Lower lobe of right lung (tissue), 2 donors: ENCODE results near the gene TIMM13. TPM values are rescaled to one million over a fixed set of nuclear protein-coding genes. Genes with fewer than 3 reads are reported as not detected.

Experiments
- ATAC-seq, 2 donors: fragments of 200-7000 bp; cut with Tn5 transposase; one replicate each; pipeline ENCODE4 v1.9.1; 2020 to 2022; ENCODE audit warnings: mild to moderate bottlenecking in 2 of 2, moderate library complexity in 2 of 2
- DNase-seq: peaks from one replicate; pipeline ENCODE4 v3.0.0-alpha.2; 2020
- H3K27ac ChIP-seq: fragments of 200-600 bp; one replicate; pipeline ENCODE4 v1.8.0; 2022
- H3K27me3 ChIP-seq: fragments of 200-600 bp; one replicate; pipeline ENCODE4 v1.8.0; 2022; ENCODE audit warnings: low read depth
- H3K36me3 ChIP-seq: fragments of 200-600 bp; one replicate; pipeline ENCODE4 v1.8.0; 2022; ENCODE audit warnings: mild to moderate bottlenecking
- H3K4me1 ChIP-seq: fragments of 200-600 bp; one replicate; pipeline ENCODE4 v1.8.0; 2022
- H3K4me3 ChIP-seq: fragments of 200-600 bp; one replicate; pipeline ENCODE4 v1.8.0; 2022; ENCODE audit warnings: mild to moderate bottlenecking
- H3K9me3 ChIP-seq: fragments of 200-600 bp; one replicate; pipeline ENCODE4 v1.8.0; 2022
- CTCF ChIP-seq: fragments of 200-600 bp; IDR thresholded peaks from one replicate; pipeline ENCODE4 v1.8.0; 2022; ENCODE audit warnings: antibody characterized with exemption, mild to moderate bottlenecking
- intact Hi-C: fragments of 100-400 bp; cut with DNase I; formaldehyde crosslinking; loops from one replicate; pipeline ENCODE4 v1.11.0; 2022
- total RNA-seq: library from RNA; stranded (reverse); fragmentation: NEBNext Ultra II Directional; extraction: Animal tissue kit (Norgen Biotek cat#: 25700); gene quantifications from one replicate; pipeline ENCODE4 v1.2.1, GENCODE V29; 2021
- donor health status: DM: no; HTN: yes; CAD: no; lungs with severe emphysema.

TIMM13 gene
- total RNA-seq, 1 donor from 2014 or later = 53.3 TPM

GRCh38 chr19:2451741-2452140 is 24.4 kb upstream of the TIMM13 start:
- no peak for TF ChIP-seq CTCF
- H3K4me1 ChIP-seq = peaks cover 8% of the 10 kb centered on the region
- H3K27me3 ChIP-seq = no peaks in the 10 kb centered on the region
- H3K27ac ChIP-seq = no peak overlapping the region
- H3K9me3 ChIP-seq = no peaks in the 10 kb centered on the region
- intact Hi-C loops = no loop called here
- no peaks in the 10 kb centered on the region for H3K36me3 ChIP-seq
- no peak overlapping the region for H3K4me3 ChIP-seq
- DNase-seq (no peak), ATAC-seq (no peak)

GRCh38 chr19:2451138-2451537 is 23.8 kb upstream of the TIMM13 start:
- ATAC-seq = no peak
- no peaks in the 10 kb centered on the region for H3K9me3 ChIP-seq
- no peak for TF ChIP-seq CTCF
- H3K36me3 ChIP-seq = no peaks in the 10 kb centered on the region
- H3K4me3 ChIP-seq = no peak overlapping the region
- DNase-seq = no peak
- intact Hi-C loops = no loop called here
- H3K4me1 ChIP-seq = peaks cover 8% of the 10 kb centered on the region
- no peak overlapping the region for H3K27ac ChIP-seq
- H3K27me3 ChIP-seq = no peaks in the 10 kb centered on the region

- H3K9me3 ChIP-seq = no peaks in the 10 kb centered on the region
- H3K4me1 ChIP-seq = no peaks in the 10 kb centered on the region
- H3K4me3 ChIP-seq = no peak overlapping the region
- peaks cover 6% of the 10 kb centered on the region for H3K36me3 ChIP-seq
- TF ChIP-seq CTCF = no peak
- H3K27ac ChIP-seq = no peak overlapping the region
- DNase-seq = no peak
- intact Hi-C loops = no loop called here
- no peaks in the 10 kb centered on the region for H3K27me3 ChIP-seq
- no peak for ATAC-seq
Measured at GRCh38 chr19:2449019-2449418, 21.6 kb upstream of the TIMM13 start.

- ATAC-seq = no peak
- intact Hi-C loops = no loop called here
- no peak for TF ChIP-seq CTCF
- DNase-seq = no peak
- H3K27ac ChIP-seq = no peak overlapping the region
- H3K4me1 ChIP-seq = no peaks in the 10 kb centered on the region
- H3K9me3 ChIP-seq = no peaks in the 10 kb centered on the region
- peaks cover 25% of the 10 kb centered on the region for H3K36me3 ChIP-seq
- no peaks in the 10 kb centered on the region for H3K27me3 ChIP-seq
- no peak overlapping the region for H3K4me3 ChIP-seq
Measured at GRCh38 chr19:2446381-2446780, 19.0 kb upstream of the TIMM13 start.

- H3K36me3 ChIP-seq = peaks cover 26% of the 10 kb centered on the region
- no peak for TF ChIP-seq CTCF
- ATAC-seq = no peak
- H3K4me1 ChIP-seq = no peaks in the 10 kb centered on the region
- H3K9me3 ChIP-seq = no peaks in the 10 kb centered on the region
- no peaks in the 10 kb centered on the region for H3K27me3 ChIP-seq
- intact Hi-C loops = no loop called here
- no peak overlapping the region for H3K4me3 ChIP-seq
- no peak overlapping the region for H3K27ac ChIP-seq
- no peak for DNase-seq
Measured at GRCh38 chr19:2444251-2445002, 17.0 kb upstream of the TIMM13 start.
